Measurements from ENCODE around the gene ORM2.

GRCh38 chr9:114296338-114296737 lies 33.3 kb upstream of the ORM2 start:
- TF ChIP-seq POLR2A (IDR thresholded peaks at IDR 0.05), result no peak
- TF ChIP-seq, protein P1, sequence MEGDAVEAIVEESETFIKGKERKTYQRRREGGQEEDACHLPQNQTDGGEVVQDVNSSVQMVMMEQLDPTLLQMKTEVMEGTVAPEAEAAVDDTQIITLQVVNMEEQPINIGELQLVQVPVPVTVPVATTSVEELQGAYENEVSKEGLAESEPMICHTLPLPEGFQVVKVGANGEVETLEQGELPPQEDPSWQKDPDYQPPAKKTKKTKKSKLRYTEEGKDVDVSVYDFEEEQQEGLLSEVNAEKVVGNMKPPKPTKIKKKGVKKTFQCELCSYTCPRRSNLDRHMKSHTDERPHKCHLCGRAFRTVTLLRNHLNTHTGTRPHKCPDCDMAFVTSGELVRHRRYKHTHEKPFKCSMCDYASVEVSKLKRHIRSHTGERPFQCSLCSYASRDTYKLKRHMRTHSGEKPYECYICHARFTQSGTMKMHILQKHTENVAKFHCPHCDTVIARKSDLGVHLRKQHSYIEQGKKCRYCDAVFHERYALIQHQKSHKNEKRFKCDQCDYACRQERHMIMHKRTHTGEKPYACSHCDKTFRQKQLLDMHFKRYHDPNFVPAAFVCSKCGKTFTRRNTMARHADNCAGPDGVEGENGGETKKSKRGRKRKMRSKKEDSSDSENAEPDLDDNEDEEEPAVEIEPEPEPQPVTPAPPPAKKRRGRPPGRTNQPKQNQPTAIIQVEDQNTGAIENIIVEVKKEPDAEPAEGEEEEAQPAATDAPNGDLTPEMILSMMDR (IDR thresholded peaks at IDR 0.05), result no peak
